Stomach (tissue), 4 donors: ENCODE results near the gene SOX6.

Experiments used
- CTCF ChIP-seq, 7 experiments: fragments of 450-650 bp in 4 of 7; fragments of 200-600 bp in 3 of 7; sonication (generic) in 3 of 7; IDR thresholded peaks; one replicate each; pipeline ENCODE4 v1.5.1; 2016 to 2019; ENCODE audit warnings: antibody characterized with exemption in 7 of 7, control low read depth in 2 of 7, mild to moderate bottlenecking in 1 of 7
- EP300 ChIP-seq: sonication (generic); formaldehyde crosslinking; IDR thresholded peaks from one replicate; pipeline ENCODE4 v1.6.1; 2017; ENCODE audit warnings: antibody characterized with exemption
- POLR2A ChIP-seq, 4 donors: fragments of 450-650 bp; IDR thresholded peaks; one replicate each; pipeline ENCODE4 v1.6.1; 2016; ENCODE audit warnings: antibody characterized with exemption in 4 of 4, control low read depth in 2 of 4, mild to moderate bottlenecking in 1 of 4, moderate library complexity in 1 of 4
- POLR2AphosphoS5 ChIP-seq, 3 donors: sonication (generic); formaldehyde crosslinking; IDR thresholded peaks; one replicate each; pipeline ENCODE4 v1.6.1; 2016; ENCODE audit warnings: antibody characterized with exemption in 3 of 3

GRCh38 chr11:16262645-16262955 is 93.7 kb downstream of the SOX6 start:
- TF ChIP-seq POLR2A (IDR thresholded peaks at IDR 0.05) (no peak), POLR2AphosphoS5 (IDR thresholded peaks at IDR 0.05) (no peak), CTCF (IDR thresholded peaks at IDR 0.05) (no peak), EP300 (no peak)
